Neural cell (in vitro differentiated cells): ENCODE measurements around the gene MEOX1. TPM values are rescaled to one million over a fixed set of nuclear protein-coding genes. Genes with fewer than 3 reads are reported as not detected.

ENCODE experiments used
- H2AFZ ChIP-seq: fragments of 200-600, 300-800 bp; sonication (generic), shearing (Covaris generic); 2 replicates; pipeline ENCODE4 v1.6.0; 2014; ENCODE audit warnings: low read depth, mild to moderate bottlenecking, antibody characterized with exemption, low read length, moderate library complexity
- H3F3A ChIP-seq: fragments of 200-600 bp; shearing (Covaris generic); 2 replicates; pipeline ENCODE4 v1.6.1; 2016; ENCODE audit warnings: mild to moderate bottlenecking, moderate library complexity, mixed read lengths, antibody characterized with exemption, low read length; ENCODE audit not compliant: insufficient read depth, poor library complexity, severe bottlenecking
- H3K27ac ChIP-seq: fragments of 200-600, 300-800 bp; sonication (generic), shearing (Covaris generic); 2 replicates; pipeline ENCODE4 v1.5.1; 2014; ENCODE audit warnings: mild to moderate bottlenecking, low read length, moderate library complexity
- H3K27me3 ChIP-seq: fragments of 300-800, 200-600 bp; sonication (generic), shearing (Covaris generic); 2 replicates; pipeline ENCODE4 v1.6.0; 2014; ENCODE audit warnings: mild to moderate bottlenecking, low read depth, low read length, moderate library complexity; ENCODE audit not compliant: insufficient read depth
- H3K36me3 ChIP-seq: fragments of 300-800, 200-600 bp; sonication (generic), shearing (Covaris generic); 2 replicates; pipeline ENCODE4 v1.5.1; 2014; ENCODE audit warnings: mild to moderate bottlenecking, antibody characterized with exemption, low read length, moderate library complexity; ENCODE audit not compliant: insufficient read depth
- H3K4me2 ChIP-seq: fragments of 300-800, 200-600 bp; sonication (generic), shearing (Covaris generic); 2 replicates; pipeline ENCODE4 v1.6.0; 2014; ENCODE audit warnings: mild to moderate bottlenecking, low read length
- H3K4me3 ChIP-seq: fragments of 300-800, 200-600 bp; sonication (generic), shearing (Covaris generic); 2 replicates; pipeline ENCODE4 v1.5.1; 2014; ENCODE audit warnings: mild to moderate bottlenecking, low read length, moderate library complexity
- H3K79me2 ChIP-seq: fragments of 200-600 bp; shearing (Covaris generic); replicated peaks from 2 replicates; pipeline ENCODE4 v1.6.0; 2014; ENCODE audit warnings: mild to moderate bottlenecking, low read length, moderate library complexity; ENCODE audit not compliant: insufficient read depth
- H3K9ac ChIP-seq: fragments of 300-800, 200-600 bp; sonication (generic), shearing (Covaris generic); 2 replicates; pipeline ENCODE4 v1.6.1; 2016; ENCODE audit warnings: mild to moderate bottlenecking, low read length, mixed read lengths
- H3K9me2 ChIP-seq: fragments of 200-600 bp; shearing (Covaris generic); 2 replicates; pipeline ENCODE4 v1.6.1; 2016; ENCODE audit warnings: mild to moderate bottlenecking, low read length, mixed read lengths; ENCODE audit not compliant: insufficient read depth
- H3K9me3 ChIP-seq: fragments of 200-600, 300-800 bp; sonication (generic), shearing (Covaris generic); 2 replicates; pipeline ENCODE4 v1.6.1; 2016; ENCODE audit warnings: mild to moderate bottlenecking, mixed run types, low read length, moderate library complexity, mixed read lengths
- H4K20me1 ChIP-seq: fragments of 200-600 bp; shearing (Covaris generic); 2 replicates; pipeline ENCODE4 v1.6.1; 2016; ENCODE audit warnings: mild to moderate bottlenecking, mixed run types; ENCODE audit not compliant: insufficient read depth
- EP300 ChIP-seq: fragments of 450-650 bp; conservative IDR thresholded peaks from 2 replicates; pipeline ENCODE4 v1.6.1; 2014; ENCODE audit warnings: antibody characterized with exemption, mild to moderate bottlenecking, moderate library complexity; ENCODE audit not compliant: poor library complexity, severe bottlenecking
- EZH2 ChIP-seq: fragments of 200-600, 300-800 bp; shearing (Covaris generic), sonication (generic); IDR thresholded peaks from 2 replicates; pipeline ENCODE4 v1.6.1; 2014; ENCODE audit warnings: antibody characterized with exemption, low read length, borderline replicate concordance, mild to moderate bottlenecking; ENCODE audit not compliant: insufficient read depth, poor library complexity, severe bottlenecking
- MXI1 ChIP-seq: fragments of 450-650 bp; conservative IDR thresholded peaks from 2 replicates; pipeline ENCODE4 v1.6.1; 2014; ENCODE audit warnings: antibody characterized with exemption, mild to moderate bottlenecking; ENCODE audit not compliant: poor library complexity, severe bottlenecking
- POLR2AphosphoS5 ChIP-seq: IDR thresholded peaks from 2 replicates; pipeline ENCODE4 v1.6.1; 2012
- RAD21 ChIP-seq: fragments of 450-650 bp; conservative IDR thresholded peaks from 2 replicates; pipeline ENCODE4 v1.6.1; 2014; ENCODE audit warnings: antibody characterized with exemption, mild to moderate bottlenecking, moderate library complexity
- REST ChIP-seq: IDR thresholded peaks from 2 replicates; pipeline ENCODE4 v1.6.1; 2012; ENCODE audit warnings: borderline replicate concordance
- SMC3 ChIP-seq: fragments of 450-650 bp; conservative IDR thresholded peaks from 2 replicates; pipeline ENCODE4 v1.6.1; 2014; ENCODE audit warnings: antibody characterized with exemption, mild to moderate bottlenecking, moderate library complexity; ENCODE audit not compliant: poor library complexity
- TAF1 ChIP-seq: IDR thresholded peaks from 2 replicates; pipeline ENCODE4 v1.6.1; 2012; ENCODE audit warnings: low read depth
- polyA plus RNA-seq: library from polyadenylated mRNA; depleted of rRNA; stranded (reverse); fragments of >200 nt; gene quantifications from 2 replicates; pipeline ENCODE4 v1.2.3, GENCODE V29; 2014
- TF ChIP-seq, protein P1 (sequence below): fragments of 450-650 bp; IDR thresholded peaks from 2 replicates; pipeline ENCODE4 v1.5.1; 2014; ENCODE audit warnings: antibody characterized with exemption, mild to moderate bottlenecking, moderate library complexity; ENCODE audit not compliant: poor library complexity, severe bottlenecking

MEOX1 gene
- polyA plus RNA-seq, 1 donor from 2014 or later: 0.50 TPM

DNA sequence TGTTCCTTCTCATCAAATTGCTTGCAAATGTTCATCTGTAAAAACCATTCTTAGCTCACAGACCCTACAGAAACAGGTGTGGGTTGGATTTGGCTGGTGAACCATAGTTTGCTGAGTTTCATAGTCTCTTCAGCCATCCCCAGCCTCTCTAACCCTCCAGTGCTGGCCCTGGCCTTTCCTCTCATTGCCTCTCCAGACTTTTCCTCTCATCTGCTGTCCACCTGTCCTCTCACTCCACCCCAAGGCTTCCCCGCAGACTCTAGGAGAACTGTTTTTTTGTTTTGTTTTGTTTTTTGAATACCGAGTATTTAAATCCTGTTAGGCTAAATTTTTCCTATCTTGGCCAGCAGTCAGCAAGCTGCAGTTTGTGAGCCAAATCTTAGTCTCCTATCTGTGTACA, 41.1 kb downstream of the MEOX1 start:
- Histone ChIP-seq H3K27me3 (no peaks in the 10 kb centered on the region), H3K9ac (no peak overlapping the region), H3K4me3 (no peak overlapping the region), H4K20me1 (no peaks in the 10 kb centered on the region), H2AFZ (no peak overlapping the region), H3K36me3 (no peaks in the 10 kb centered on the region), H3K27ac (no peak overlapping the region), H3K4me2 (no peak overlapping the region), H3K9me3 (no peaks in the 10 kb centered on the region), H3K79me2 (no peaks in the 10 kb centered on the region), H3F3A (no peaks in the 10 kb centered on the region), H3K9me2 (no peaks in the 10 kb centered on the region)
- TF ChIP-seq POLR2AphosphoS5 (no peak), EP300 (no peak)

GRCh38 chr17:43620147-43620546, 41.6 kb downstream of the MEOX1 start:
- Histone ChIP-seq H3K27me3 (no peaks in the 10 kb centered on the region), H3F3A (no peaks in the 10 kb centered on the region)
- no peak for TF ChIP-seq POLR2AphosphoS5
- TF ChIP-seq TAF1: no peak
- no peak for TF ChIP-seq EZH2
- no peak for TF ChIP-seq REST
- no peak for TF ChIP-seq SMC3
- no peak for TF ChIP-seq EP300
- TF ChIP-seq RAD21: no peak
- TF ChIP-seq MXI1: no peak
- TF ChIP-seq, protein P1, sequence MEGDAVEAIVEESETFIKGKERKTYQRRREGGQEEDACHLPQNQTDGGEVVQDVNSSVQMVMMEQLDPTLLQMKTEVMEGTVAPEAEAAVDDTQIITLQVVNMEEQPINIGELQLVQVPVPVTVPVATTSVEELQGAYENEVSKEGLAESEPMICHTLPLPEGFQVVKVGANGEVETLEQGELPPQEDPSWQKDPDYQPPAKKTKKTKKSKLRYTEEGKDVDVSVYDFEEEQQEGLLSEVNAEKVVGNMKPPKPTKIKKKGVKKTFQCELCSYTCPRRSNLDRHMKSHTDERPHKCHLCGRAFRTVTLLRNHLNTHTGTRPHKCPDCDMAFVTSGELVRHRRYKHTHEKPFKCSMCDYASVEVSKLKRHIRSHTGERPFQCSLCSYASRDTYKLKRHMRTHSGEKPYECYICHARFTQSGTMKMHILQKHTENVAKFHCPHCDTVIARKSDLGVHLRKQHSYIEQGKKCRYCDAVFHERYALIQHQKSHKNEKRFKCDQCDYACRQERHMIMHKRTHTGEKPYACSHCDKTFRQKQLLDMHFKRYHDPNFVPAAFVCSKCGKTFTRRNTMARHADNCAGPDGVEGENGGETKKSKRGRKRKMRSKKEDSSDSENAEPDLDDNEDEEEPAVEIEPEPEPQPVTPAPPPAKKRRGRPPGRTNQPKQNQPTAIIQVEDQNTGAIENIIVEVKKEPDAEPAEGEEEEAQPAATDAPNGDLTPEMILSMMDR: no peak

GRCh38 chr17:43619705-43620104, 42.0 kb downstream of the MEOX1 start:
- H3K9me2 ChIP-seq: no peaks in the 10 kb centered on the region
- H3K4me2 ChIP-seq: no peak overlapping the region
- no peak overlapping the region for H3K4me3 ChIP-seq
- H3K79me2 ChIP-seq: no peaks in the 10 kb centered on the region
- no peaks in the 10 kb centered on the region for H3F3A ChIP-seq
- H3K9me3 ChIP-seq: no peaks in the 10 kb centered on the region
- no peak overlapping the region for H2AFZ ChIP-seq
- H3K27ac ChIP-seq: no peak overlapping the region
- H3K27me3 ChIP-seq: no peaks in the 10 kb centered on the region
- no peaks in the 10 kb centered on the region for H4K20me1 ChIP-seq
- H3K9ac ChIP-seq: no peak overlapping the region
- TF ChIP-seq EP300: no peak
- no peak for TF ChIP-seq POLR2AphosphoS5
- no peak for TF ChIP-seq SMC3
- TF ChIP-seq EZH2: no peak
- TF ChIP-seq, protein P1: no peak
- no peak for TF ChIP-seq TAF1
- no peak for TF ChIP-seq RAD21
- TF ChIP-seq MXI1: no peak
- TF ChIP-seq REST: no peak
- H3K36me3 ChIP-seq: no peaks in the 10 kb centered on the region

More at GRCh38 chr17:43620147-43620546, 41.6 kb downstream of the MEOX1 start:
- Histone ChIP-seq H3K4me3 (no peak overlapping the region), H2AFZ (no peak overlapping the region), H3K27ac (no peak overlapping the region), H3K9me2 (no peaks in the 10 kb centered on the region), H3K9me3 (no peaks in the 10 kb centered on the region), H3K4me2 (no peak overlapping the region), H4K20me1 (no peaks in the 10 kb centered on the region), H3K9ac (no peak overlapping the region), H3K36me3 (no peaks in the 10 kb centered on the region), H3K79me2 (no peaks in the 10 kb centered on the region)
